ENCODE results near the gene SLC51B. TPM values are rescaled to one million over a fixed set of nuclear protein-coding genes. Genes with fewer than 3 reads are reported as not detected.

SLC51B gene
- polyA plus RNA-seq, 1 of the 3 experiments (the other 2 are of a cell fraction), result not detected

DNA sequence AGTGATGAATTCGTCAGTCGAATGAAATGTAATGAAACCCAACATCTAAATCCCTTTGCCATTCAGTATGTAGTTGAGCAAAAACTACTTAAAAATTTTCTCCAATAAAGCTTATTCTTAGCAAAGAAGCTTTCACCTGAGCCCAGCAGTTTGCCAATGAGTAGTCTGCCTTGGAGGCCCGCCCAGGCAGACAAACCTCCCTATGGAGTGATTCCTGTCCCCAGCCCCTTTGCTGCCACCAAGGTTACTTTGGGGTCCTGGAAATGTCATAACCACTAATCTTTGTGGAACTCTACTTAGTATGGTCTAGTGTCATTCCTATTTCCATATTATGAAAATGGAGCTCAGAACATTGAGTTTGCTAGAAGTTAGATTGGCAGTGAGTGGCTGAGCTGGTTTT lies 57.7 kb downstream of the SLC51B start (continued):
- TF ChIP-seq, protein P1, sequence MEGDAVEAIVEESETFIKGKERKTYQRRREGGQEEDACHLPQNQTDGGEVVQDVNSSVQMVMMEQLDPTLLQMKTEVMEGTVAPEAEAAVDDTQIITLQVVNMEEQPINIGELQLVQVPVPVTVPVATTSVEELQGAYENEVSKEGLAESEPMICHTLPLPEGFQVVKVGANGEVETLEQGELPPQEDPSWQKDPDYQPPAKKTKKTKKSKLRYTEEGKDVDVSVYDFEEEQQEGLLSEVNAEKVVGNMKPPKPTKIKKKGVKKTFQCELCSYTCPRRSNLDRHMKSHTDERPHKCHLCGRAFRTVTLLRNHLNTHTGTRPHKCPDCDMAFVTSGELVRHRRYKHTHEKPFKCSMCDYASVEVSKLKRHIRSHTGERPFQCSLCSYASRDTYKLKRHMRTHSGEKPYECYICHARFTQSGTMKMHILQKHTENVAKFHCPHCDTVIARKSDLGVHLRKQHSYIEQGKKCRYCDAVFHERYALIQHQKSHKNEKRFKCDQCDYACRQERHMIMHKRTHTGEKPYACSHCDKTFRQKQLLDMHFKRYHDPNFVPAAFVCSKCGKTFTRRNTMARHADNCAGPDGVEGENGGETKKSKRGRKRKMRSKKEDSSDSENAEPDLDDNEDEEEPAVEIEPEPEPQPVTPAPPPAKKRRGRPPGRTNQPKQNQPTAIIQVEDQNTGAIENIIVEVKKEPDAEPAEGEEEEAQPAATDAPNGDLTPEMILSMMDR (IDR thresholded peaks at IDR 0.05), result no peak
- no peak for TF ChIP-seq FOXJ3 (CRISPR knock-in tag; IDR thresholded peaks at IDR 0.05)

Other genes with a start within 250 kb of the SLC51B start
- gene PIF1, start 219.7 kb upstream of the SLC51B start, polyA plus RNA-seq (2012; rRNA removed), result 12.1 and 12.4 TPM in 2 replicates
- gene PLEKHO2, start 203.5 kb upstream of the SLC51B start, polyA plus RNA-seq (2012; rRNA removed), result 6.8 and 7.8 TPM in 2 replicates
- 7.2 and 8.6 TPM in 2 replicates for gene ANKDD1A, start 133.5 kb upstream of the SLC51B start, polyA plus RNA-seq (2012; rRNA removed)
- 56.5 and 57.1 TPM in 2 replicates for gene SPG21, start 55.5 kb upstream of the SLC51B start, polyA plus RNA-seq (2012; rRNA removed)
- gene MTFMT, start 15.7 kb upstream of the SLC51B start, polyA plus RNA-seq (2012; rRNA removed), result 12.1 and 12.7 TPM in 2 replicates
- gene RASL12, start 22.6 kb downstream of the SLC51B start, polyA plus RNA-seq (2012; rRNA removed), result not detected in 2 replicates
- gene KBTBD13, start 31.4 kb downstream of the SLC51B start, polyA plus RNA-seq (2012; rRNA removed), result not detected in 2 replicates
- gene UBAP1L, start 69.8 kb downstream of the SLC51B start, polyA plus RNA-seq (2012; rRNA removed), result 1.8 and 1.9 TPM in 2 replicates
- gene PDCD7, start 88.4 kb downstream of the SLC51B start, polyA plus RNA-seq (2012; rRNA removed), result 15.3 and 17.5 TPM in 2 replicates
- 12.9 and 17.3 TPM in 2 replicates for gene CLPX, start 140.0 kb downstream of the SLC51B start, polyA plus RNA-seq (2012; rRNA removed)
- gene CILP, start 166.1 kb downstream of the SLC51B start, polyA plus RNA-seq (2012; rRNA removed), result 0.03 and 0.15 TPM in 2 replicates
- gene PARP16, start 241.5 kb downstream of the SLC51B start, polyA plus RNA-seq (2012; rRNA removed), result 6.3 and 6.5 TPM in 2 replicates

All from SK-N-SH (cell line).